ENCODE data around the gene OR7G1.
A peak's percentile ranks its signal among the peaks of the same experiment; 100 is the strongest.

Gene OR7G1, protein sequence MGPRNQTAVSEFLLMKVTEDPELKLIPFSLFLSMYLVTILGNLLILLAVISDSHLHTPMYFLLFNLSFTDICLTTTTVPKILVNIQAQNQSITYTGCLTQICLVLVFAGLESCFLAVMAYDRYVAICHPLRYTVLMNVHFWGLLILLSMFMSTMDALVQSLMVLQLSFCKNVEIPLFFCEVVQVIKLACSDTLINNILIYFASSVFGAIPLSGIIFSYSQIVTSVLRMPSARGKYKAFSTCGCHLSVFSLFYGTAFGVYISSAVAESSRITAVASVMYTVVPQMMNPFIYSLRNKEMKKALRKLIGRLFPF

DNA sequence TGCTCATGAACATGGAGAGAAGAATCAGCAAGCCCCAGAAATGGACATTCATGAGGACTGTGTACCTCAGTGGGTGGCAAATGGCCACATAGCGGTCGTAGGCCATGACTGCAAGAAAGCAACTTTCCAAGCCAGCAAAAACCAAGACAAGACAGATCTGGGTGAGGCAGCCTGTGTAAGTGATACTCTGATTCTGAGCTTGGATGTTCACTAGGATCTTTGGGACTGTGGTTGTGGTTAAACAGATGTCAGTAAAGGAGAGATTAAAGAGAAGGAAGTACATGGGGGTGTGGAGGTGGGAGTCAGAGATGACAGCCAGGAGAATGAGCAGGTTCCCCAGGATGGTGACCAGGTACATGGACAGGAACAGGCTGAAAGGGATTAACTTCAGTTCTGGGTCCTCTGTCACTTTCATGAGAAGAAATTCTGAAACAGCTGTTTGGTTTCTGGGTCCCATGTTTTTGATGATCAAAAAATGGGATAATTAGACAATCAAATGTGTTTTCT, at the start of gene OR7G1:
Gene OR7G1, minus strand, starts transcription at position 457 of the 507 bp plus-strand sequence. Its CDS starts 0 bp downstream, at position 457.
- no peak for DNase-seq

- no peak for DNase-seq
These were observed 49.7 kb upstream of the OR7G1 start for GRCh38 chr19:9165261-9165660.

DNA sequence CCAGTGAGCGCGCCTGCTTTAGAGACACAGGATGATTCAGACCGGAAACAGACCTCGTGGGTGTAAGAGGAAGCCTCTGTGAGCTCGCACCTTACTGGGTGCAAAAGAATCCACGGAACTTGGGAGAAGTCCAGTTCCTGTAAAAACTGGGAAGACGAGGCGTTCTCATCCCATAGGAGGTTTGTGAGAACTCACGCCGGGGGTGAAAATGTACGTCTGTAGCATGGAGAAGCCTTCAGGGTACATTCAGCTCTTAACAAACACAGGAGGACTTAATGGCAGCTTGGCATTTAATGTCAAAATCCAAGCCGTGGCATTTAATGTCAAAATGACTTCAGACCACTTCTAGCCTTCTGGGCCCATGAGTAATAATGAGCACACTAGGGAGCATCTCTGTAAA, 45.9 kb upstream of the OR7G1 start:
- no peak for DNase-seq

- no peak for DNase-seq
These were observed 44.3 kb upstream of the OR7G1 start for GRCh38 chr19:9159891-9160290.

DNA sequence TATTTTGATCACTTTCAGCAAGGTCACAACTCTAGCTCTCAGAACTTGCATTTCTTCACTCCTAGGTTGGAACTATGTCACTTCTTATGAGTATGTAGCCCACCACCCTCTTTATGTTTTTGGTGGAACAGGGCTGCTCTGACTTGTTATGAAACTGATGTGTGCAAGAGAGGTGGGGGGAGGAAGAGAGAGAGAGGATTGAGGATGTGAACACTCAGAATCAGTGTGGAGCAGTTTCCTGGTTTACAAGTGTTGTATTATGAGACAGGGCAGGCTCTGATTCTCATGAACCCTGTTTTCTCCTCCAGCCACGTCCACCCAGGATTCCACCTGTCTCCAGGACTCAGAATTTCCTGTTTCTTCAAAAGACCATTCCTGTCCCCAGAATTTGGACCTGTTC, 40.7 kb upstream of the OR7G1 start:
- no peak for DNase-seq

DNA sequence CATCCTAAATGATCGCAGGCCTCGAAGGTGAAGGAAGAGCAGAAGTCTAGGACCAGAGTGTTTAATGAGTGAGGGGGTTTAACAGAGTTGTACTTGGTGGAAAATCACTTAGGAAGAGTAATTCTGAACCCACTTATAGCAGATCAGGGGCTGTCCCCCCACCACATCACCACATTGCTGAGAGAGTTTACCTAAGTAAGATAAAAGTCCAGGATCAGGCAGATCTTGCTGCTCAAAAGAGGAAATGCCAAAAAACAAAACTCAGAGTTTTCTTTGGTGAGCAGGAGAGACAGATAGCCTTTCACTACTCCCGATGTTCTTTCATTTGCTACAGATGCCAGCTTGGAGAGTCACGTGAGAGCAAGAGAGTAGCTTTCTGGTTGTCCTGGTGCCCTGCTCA, 40.0 kb upstream of the OR7G1 start:
- DNase-seq = no peak

DNA sequence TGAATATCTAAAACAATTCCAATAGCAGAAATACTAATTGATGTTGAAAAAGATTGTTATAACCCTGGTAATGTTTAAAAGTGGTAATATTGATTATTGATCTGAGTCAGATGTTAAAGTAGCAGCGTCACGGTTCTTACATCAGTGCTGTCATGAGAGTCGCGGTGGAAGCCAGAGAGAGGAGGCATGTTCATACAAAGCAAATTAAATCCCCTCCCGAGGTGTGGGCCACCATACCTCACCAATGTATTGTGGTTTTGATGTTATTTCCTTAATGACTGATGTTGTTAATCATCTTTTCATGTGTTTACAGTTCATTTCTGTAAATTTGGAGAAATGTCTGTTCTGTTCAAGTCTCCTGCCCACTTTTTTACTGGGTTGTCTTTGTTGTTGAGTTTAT, 35.8 kb upstream of the OR7G1 start:
- DNase-seq = no peak

GRCh38 chr19:9150650-9151049, 35.1 kb upstream of the OR7G1 start:
- no peak for DNase-seq

DNA sequence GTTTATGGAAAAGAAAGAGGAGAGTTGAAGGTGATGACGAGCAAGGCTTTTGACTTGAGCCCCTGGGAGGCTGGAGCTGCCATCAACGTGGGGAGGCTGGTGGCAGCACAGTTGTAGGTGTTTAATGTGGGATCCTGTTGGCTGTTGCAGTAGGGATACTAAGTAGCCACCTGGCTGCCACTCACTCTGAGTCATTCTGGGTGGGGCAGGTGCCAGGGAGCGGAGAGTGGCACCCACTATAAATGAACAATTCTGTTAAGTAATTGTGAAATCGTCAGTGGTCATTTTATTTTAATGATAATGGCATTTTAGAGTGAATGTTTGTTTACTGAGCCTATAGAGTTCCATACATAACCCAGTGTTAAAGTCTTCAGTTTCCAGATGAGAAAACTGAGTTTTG, 34.4 kb upstream of the OR7G1 start:
- DNase-seq = no peak

GRCh38 chr19:9148697-9149096, 33.1 kb upstream of the OR7G1 start:
- DNase-seq = no peak

- DNase-seq = no peak
These were observed 31.3 kb upstream of the OR7G1 start for GRCh38 chr19:9146882-9147281.

DNA sequence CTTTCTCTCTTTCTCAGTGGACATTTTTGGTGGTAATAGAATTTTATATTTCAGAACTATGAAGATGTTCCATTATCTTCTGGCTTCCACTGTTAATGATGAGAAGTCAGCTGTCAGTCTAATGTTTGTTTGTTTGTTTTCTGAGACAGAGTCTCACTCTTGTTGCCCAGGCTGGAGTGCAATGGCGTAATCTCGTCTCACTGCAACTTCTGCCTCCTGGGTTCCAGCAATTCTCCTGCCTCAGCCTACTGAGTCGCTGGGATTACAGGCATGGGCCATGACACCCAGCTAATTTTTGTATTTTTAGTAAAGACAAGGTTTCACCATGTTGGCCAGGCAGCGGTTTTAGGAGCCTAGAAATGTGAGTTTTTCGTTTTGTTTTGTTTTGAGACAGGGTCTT, 29.4 kb upstream of the OR7G1 start:
- DNase-seq = no peak

- peak; percentile 92 for DNase-seq
These were observed 24.8 kb upstream of the OR7G1 start, which contains the start of gene ZNF317 for GRCh38 chr19:9140159-9140874. Gene ZNF317, plus strand, starts transcription at chr19:9140397. Its CDS starts 15,620 bp downstream, at chr19:9156017.

- DNase-seq = no peak
These were observed 24.1 kb upstream of the OR7G1 start for GRCh38 chr19:9139609-9140158.

- no peak for DNase-seq
These were observed 16.9 kb upstream of the OR7G1 start for GRCh38 chr19:9132422-9132821.

GRCh38 chr19:9130965-9131364, 15.4 kb upstream of the OR7G1 start:
- no peak for DNase-seq

DNA sequence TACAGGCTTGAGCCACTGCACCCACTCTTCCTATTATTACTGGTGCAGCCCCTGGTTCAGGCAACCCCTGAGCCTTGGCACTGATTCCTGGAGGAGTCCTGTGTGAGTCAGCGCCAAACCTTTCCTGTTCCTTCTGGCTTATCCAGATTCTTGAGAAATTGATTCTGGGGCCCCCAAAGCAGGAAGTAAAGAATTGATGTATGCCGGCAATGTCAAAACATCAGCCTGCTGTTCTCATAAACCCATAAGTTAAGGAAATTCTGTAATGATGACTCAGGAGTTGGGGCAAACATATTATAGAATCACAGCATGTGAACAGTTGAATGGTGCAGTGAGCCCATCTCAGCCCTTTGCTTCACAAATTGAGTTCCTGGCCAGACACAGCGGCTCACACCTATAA, 12.6 kb upstream of the OR7G1 start:
- no peak for DNase-seq

DNA sequence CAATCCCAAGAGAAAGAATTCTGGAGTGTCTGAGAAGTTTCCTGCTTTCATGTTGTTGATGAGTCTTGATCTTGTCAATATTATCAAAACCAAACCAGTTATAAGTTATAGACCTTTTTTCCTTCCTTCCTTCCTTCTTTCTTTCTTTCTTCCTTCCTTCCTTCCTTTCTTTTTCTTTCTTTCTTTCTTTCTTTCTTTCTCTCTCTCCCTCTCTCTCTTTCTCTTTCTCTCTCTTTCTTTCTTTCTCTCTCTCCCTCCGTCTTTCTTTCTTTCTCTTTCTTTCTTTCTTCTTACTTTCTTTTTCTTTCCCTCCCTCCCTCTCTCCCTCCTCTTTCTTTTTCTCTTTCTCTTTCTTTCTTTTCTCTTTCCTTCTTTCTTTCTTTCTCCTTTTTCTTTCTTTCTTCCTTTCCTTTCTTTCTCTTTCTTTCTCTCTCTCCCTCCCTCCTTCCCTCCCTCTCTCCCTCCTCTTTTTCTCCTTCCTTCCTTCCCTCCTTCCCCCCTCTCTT, 11.4 kb upstream of the OR7G1 start, which contains the start of gene OR7G3:
Gene OR7G3, minus strand, starts transcription at position 51 of the 506 bp plus-strand sequence. Its CDS starts 0 bp downstream, at position 51.
- no peak for DNase-seq

GRCh38 chr19:9116547-9116946, 984 bp upstream of the OR7G1 start:
- DNase-seq = no peak

- DNase-seq = no peak
These were observed 5.6 kb downstream of the OR7G1 start for GRCh38 chr19:9109959-9110358.

- DNase-seq = no peak
These were observed 8.2 kb downstream of the OR7G1 start, which contains the start of gene OR7G2 for GRCh38 chr19:9107375-9107774. Gene OR7G2, minus strand, starts transcription at chr19:9107475. Its CDS starts 4,232 bp downstream, at chr19:9103243.

GRCh38 chr19:9086761-9087160, 28.8 kb downstream of the OR7G1 start, which contains the start of gene OR1M1:
Gene OR1M1, plus strand, starts transcription at chr19:9087061. Its CDS starts 6,184 bp downstream, at chr19:9093245.
- no peak for DNase-seq

DNA sequence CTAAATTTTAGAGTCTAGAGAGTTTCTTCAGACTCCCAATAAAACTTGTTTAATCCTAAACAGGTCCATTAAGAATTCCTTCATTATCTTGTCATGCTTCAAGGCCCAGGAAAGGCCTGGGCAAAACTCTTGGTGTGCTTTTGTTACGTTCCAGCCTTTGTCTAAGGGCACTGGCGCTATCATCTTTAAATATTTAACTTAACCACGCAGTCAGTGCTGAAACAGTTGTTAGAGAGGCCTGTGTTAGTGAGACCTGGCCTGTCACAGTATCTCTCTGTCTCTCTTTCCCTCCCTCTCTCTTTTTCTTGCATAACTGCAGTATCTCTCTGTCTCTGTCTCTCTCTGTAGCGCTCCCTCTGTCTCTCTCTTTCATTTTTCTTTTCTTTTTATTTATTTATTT, 36.9 kb downstream of the OR7G1 start:
- no peak for DNase-seq

Data from fibroblast of skin of right quadriceps (primary cell).